GM18502 (cell line): Measurements from ENCODE around the gene AUTS2.

Source experiments
- ATAC-seq: cut with Tn5 transposase; IDR thresholded peaks from one replicate; pipeline ENCODE4 v1.9.1; 2021; ENCODE audit warnings: mild to moderate bottlenecking; ENCODE audit not compliant: unreplicated experiment, poor library complexity

AUTS2 gene

GRCh38 chr7:70566671-70567070 is 968.4 kb downstream of the AUTS2 start:
- ATAC-seq, result no peak

GRCh38 chr7:70568674-70569334 is 970.5 kb downstream of the AUTS2 start:
- no peak for ATAC-seq

- no peak for ATAC-seq
Observed at GRCh38 chr7:70569335-70569819, 971.1 kb downstream of the AUTS2 start.

- ATAC-seq, result no peak
Observed at GRCh38 chr7:70570029-70570428, 971.8 kb downstream of the AUTS2 start.

GRCh38 chr7:70570961-70571360 is 972.7 kb downstream of the AUTS2 start:
- no peak for ATAC-seq

- no peak for ATAC-seq
Observed at GRCh38 chr7:70571403-70571934, 973.2 kb downstream of the AUTS2 start.

GRCh38 chr7:70571961-70572360 is 973.7 kb downstream of the AUTS2 start:
- no peak for ATAC-seq

- ATAC-seq, result no peak
Observed at GRCh38 chr7:70572571-70572970, 974.3 kb downstream of the AUTS2 start.

GRCh38 chr7:70573071-70573661 is 974.9 kb downstream of the AUTS2 start:
- no peak for ATAC-seq

GRCh38 chr7:70573696-70574095 is 975.4 kb downstream of the AUTS2 start:
- ATAC-seq, result no peak

GRCh38 chr7:70574314-70574834 is 976.1 kb downstream of the AUTS2 start:
- no peak for ATAC-seq

GRCh38 chr7:70574970-70575799 is 976.9 kb downstream of the AUTS2 start:
- no peak for ATAC-seq

GRCh38 chr7:70577078-70577477 is 978.8 kb downstream of the AUTS2 start:
- no peak for ATAC-seq

- no peak for ATAC-seq
Observed at GRCh38 chr7:70578131-70578530, 979.9 kb downstream of the AUTS2 start.

- no peak for ATAC-seq
Observed at GRCh38 chr7:70579397-70580097, 981.3 kb downstream of the AUTS2 start.

GRCh38 chr7:70580161-70580560 is 981.9 kb downstream of the AUTS2 start:
- no peak for ATAC-seq

- ATAC-seq, result no peak
Observed at GRCh38 chr7:70582927-70583895, 984.9 kb downstream of the AUTS2 start.

- ATAC-seq, result no peak
Observed at GRCh38 chr7:70583965-70584883, 985.9 kb downstream of the AUTS2 start.
